Naive thymus-derived CD4-positive, alpha-beta T cell (primary cell): Measurements from ENCODE around the gene PCDHGA9. TPM values are rescaled to one million over a fixed set of nuclear protein-coding genes. Genes with fewer than 3 reads are reported as not detected.

Source experiments
- ATAC-seq: fragments of 150-1000 bp; cut with Tn5 transposase; 2 replicates; pipeline ENCODE4 v1.10.0; 2021; ENCODE audit warnings: mild to moderate bottlenecking, moderate library complexity
- CTCF ChIA-PET: fragments of 350-600 bp; sonication (Branson Sonifier 250); formaldehyde crosslinking; loops from one replicate; lab custom pipeline; 2021; ENCODE audit warnings: antibody characterized with exemption; lab: Charles Lee
- POLR2A ChIA-PET: fragments of 350-600 bp; sonication (Branson Sonifier 250); formaldehyde crosslinking; loops from one replicate; lab custom pipeline; 2021; ENCODE audit warnings: antibody characterized with exemption, inconsistent platforms; lab: Charles Lee
- DNase-seq, 9 donors: peaks; one replicate each; pipeline versions ENCODE4 v3.0.0 to v3.0.0-alpha.2; 2020 to 2022; ENCODE audit warnings: mixed read lengths in 1 of 9
- H3K27ac ChIP-seq: one replicate; pipeline ENCODE4 v1.7.0; 2013; ENCODE audit warnings: mild to moderate bottlenecking, low read depth, low read length, moderate library complexity
- H3K27me3 ChIP-seq, 2 donors: one replicate each; pipeline ENCODE4 v1.7.0; 2013; ENCODE audit warnings: low read length in 2 of 2, mild to moderate bottlenecking in 2 of 2, moderate library complexity in 2 of 2; ENCODE audit not compliant: control insufficient read depth in 2 of 2, insufficient read depth in 2 of 2
- H3K36me3 ChIP-seq, 3 experiments: 1 replicate in 2 of 3; 2 replicates in 1 of 3; pipeline ENCODE4 v1.7.0; 2013; ENCODE audit warnings: low read length in 3 of 3, mild to moderate bottlenecking in 3 of 3, moderate library complexity in 1 of 3; ENCODE audit not compliant: insufficient read depth in 3 of 3, control insufficient read depth in 2 of 3
- H3K4me1 ChIP-seq, 2 donors: one replicate each; pipeline ENCODE4 v1.7.0; 2013; ENCODE audit warnings: low read length in 2 of 2, mild to moderate bottlenecking in 2 of 2, moderate library complexity in 1 of 2; ENCODE audit not compliant: control insufficient read depth in 2 of 2, insufficient read depth in 2 of 2
- H3K4me3 ChIP-seq: 2 replicates; pipeline ENCODE4 v1.7.0; 2013; ENCODE audit warnings: mild to moderate bottlenecking, low read length
- H3K9me3 ChIP-seq, 3 experiments: 1 replicate in 2 of 3; 2 replicates in 1 of 3; pipeline ENCODE4 v1.7.0; 2013; ENCODE audit warnings: low read length in 3 of 3; ENCODE audit not compliant: control insufficient read depth in 2 of 3
- H3K27ac Mint-ChIP-seq, 9 donors: one replicate each; pipeline ENCODE4 v1.8.0; 2020 to 2022; ENCODE audit warnings: mixed read lengths in 9 of 9, mild to moderate bottlenecking in 8 of 9, moderate library complexity in 5 of 9, inconsistent platforms in 2 of 9
- H3K27me3 Mint-ChIP-seq, 5 donors: one replicate each; pipeline ENCODE4 v1.8.0; 2021 to 2022; ENCODE audit warnings: mixed read lengths in 5 of 5, mild to moderate bottlenecking in 1 of 5
- H3K36me3 Mint-ChIP-seq, 5 donors: one replicate each; pipeline ENCODE4 v1.8.0; 2020 to 2022; ENCODE audit warnings: mixed read lengths in 5 of 5, mild to moderate bottlenecking in 3 of 5, inconsistent platforms in 1 of 5
- H3K4me1 Mint-ChIP-seq, 7 donors: one replicate each; pipeline ENCODE4 v1.8.0; 2020 to 2022; ENCODE audit warnings: mixed read lengths in 7 of 7, mild to moderate bottlenecking in 3 of 7, inconsistent platforms in 1 of 7
- H3K4me3 Mint-ChIP-seq, 10 donors: one replicate each; pipeline ENCODE4 v1.8.0; 2020 to 2022; ENCODE audit warnings: mild to moderate bottlenecking in 10 of 10, mixed read lengths in 10 of 10, moderate library complexity in 6 of 10, inconsistent platforms in 2 of 10
- H3K9me3 Mint-ChIP-seq, 11 donors: one replicate each; pipeline ENCODE4 v1.8.0; 2020 to 2022; ENCODE audit warnings: mixed read lengths in 11 of 11, mild to moderate bottlenecking in 4 of 11, inconsistent platforms in 1 of 11, moderate library complexity in 1 of 11
- intact Hi-C, 2 donors: fragments of 100-400 bp; cut with micrococcal nuclease; formaldehyde crosslinking; loops; one replicate each; pipeline ENCODE4 v1.15.1; 2023
- polyA plus RNA-seq, 2 donors: library from polyadenylated mRNA; unstranded; fragments of 300-500 nt; fragmentation: Illumina TruSeq; gene quantifications; one replicate each; pipeline ENCODE4 v1.2.3, GENCODE V29; 2021
- total RNA-seq, 6 experiments: library from RNA in 5 of 6; stranded (reverse) in 5 of 6; gene quantifications; 1 replicate in 5 of 6; 2 replicates in 1 of 6; pipeline ENCODE4 v1.2.3 and lab custom pipeline; 2021 to 2026

The PCDHGA9 gene
- total RNA-seq = under 1 TPM in 4 of 5 experiments, not detected in 1; 0.16 to 0.41 (median 0.22) TPM
- polyA plus RNA-seq = not detected
- total RNA-seq (lab: John Stamatoyannopoulos, UW) = 0.67 reads per million

DNA sequence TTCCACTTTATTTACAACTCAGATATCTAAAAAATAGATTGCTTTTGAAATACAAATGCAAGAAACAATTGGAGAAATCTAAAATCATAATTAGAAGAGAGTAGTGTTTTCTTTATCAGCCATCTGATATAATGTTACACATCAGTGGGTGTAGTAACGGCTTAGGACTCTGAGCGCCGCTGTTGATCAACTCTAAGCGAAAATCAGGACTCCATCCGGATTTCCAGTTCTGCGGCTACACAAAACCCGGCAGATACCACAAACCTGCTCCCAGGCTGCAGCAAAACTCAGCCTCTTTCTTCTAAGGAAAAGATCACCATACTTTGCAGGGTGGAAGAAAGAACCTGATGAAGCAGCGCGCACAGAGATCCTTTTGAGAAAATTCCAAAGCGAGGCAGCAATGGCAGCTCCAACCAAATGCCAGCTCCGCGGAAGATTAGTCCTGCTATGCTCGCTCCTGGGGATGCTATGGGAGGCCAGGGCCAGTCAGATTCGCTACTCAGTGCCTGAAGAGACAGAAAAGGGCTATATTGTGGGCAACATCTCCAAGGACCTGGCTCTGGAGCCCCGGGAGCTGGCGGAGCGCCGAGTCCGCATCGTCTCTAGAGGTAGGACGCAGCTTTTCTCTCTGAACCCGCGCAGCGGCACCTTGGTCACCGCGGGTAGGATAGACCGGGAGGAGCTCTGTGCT is at the start of gene PCDHGA9:
Gene PCDHGA9, plus strand, starts transcription at position 226 of the 691 bp plus-strand sequence. Its CDS starts 175 bp downstream, at position 401.
- Mint-ChIP-seq H3K36me3 (peaks cover 4 to 34% (median 9%) of the 10 kb centered on the region in 5 donors), H3K4me3 (peak within 1 kb of the TSS in 9 of 10 donors; percentile 28 to 76 (median 68)), H3K9me3 (peaks cover 5 to 82% (median 41%) of the 10 kb centered on the region in 11 donors), H3K4me1 (peaks cover 0 to 10% (median 4%) of the 10 kb centered on the region in 7 donors), H3K27me3 (peaks cover 50 to 82% (median 74%) of the 10 kb centered on the region in 5 donors), H3K27ac (peak within 1 kb of the TSS in 3 of 9 donors; percentile 8 to 49 (median 49))
- H3K27ac ChIP-seq = no peak within 1 kb of the TSS
- H3K9me3 ChIP-seq = peaks cover 0 to 34% (median 0%) of the 10 kb centered on the region in 3 experiments
- ATAC-seq (no peak), DNase-seq (no peak)
- intact Hi-C loops = no loop called here
- peaks cover 7 to 26% of the 10 kb centered on the region in 2 donors for H3K27me3 ChIP-seq
- CTCF ChIA-PET = no interaction called here
- POLR2A ChIA-PET = no interaction called here
- no peaks in the 10 kb centered on the region for H3K4me1 ChIP-seq
- no peak within 1 kb of the TSS for H3K4me3 ChIP-seq
- no peaks in the 10 kb centered on the region for H3K36me3 ChIP-seq

DNA sequence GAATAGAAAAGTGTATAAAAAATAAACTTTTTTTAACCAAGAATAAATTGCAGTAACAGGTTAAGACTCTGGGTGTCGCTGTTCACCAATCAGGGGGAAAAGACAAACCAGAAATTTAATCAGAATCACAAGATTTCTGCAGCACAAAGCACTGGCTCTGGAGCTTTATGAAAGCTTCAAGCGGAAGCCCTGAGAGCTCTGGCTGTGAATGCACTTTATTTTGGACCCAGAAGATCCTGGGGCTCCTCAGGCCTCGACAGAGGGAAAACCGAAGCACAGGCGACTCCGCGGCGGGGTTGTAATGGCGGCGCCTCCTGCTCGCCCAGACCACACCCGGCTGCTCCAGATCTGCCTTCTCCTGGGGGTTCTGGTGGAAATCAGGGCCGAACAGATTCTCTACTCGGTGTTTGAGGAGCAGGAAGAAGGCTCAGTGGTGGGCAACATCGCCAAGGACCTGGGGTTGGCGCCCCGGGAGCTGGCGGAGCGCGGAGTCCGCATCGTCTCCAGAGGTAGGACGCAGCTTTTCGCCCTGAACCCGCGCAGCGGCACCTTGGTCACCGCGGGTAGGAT is 47.6 kb upstream of the PCDHGA9 start, which contains the start of gene PCDHGA4:
Gene PCDHGA4, plus strand, starts transcription at position 122 of the 570 bp plus-strand sequence. Its CDS starts 87 bp downstream, at position 209.
- Histone ChIP-seq H3K4me1 (no peaks in the 10 kb centered on the region), H3K27ac (no peak within 1 kb of the TSS), H3K36me3 (no peaks in the 10 kb centered on the region), H3K27me3 (peaks cover 0 to 5% of the 10 kb centered on the region in 2 donors), H3K4me3 (no peak within 1 kb of the TSS), H3K9me3 (peaks cover 0 to 52% (median 0%) of the 10 kb centered on the region in 3 experiments)
- DNase-seq (no peak), ATAC-seq (no peak)
- H3K4me3 Mint-ChIP-seq = peak within 1 kb of the TSS in 5 of 10 donors; percentile 27 to 55 (median 35)
- H3K9me3 Mint-ChIP-seq = peaks cover 8 to 91% (median 48%) of the 10 kb centered on the region in 11 donors
- peaks cover 0 to 5% (median under 1%) of the 10 kb centered on the region in 7 donors for H3K4me1 Mint-ChIP-seq
- no peak within 1 kb of the TSS for H3K27ac Mint-ChIP-seq
- ChIA-PET CTCF (no interaction called here), POLR2A (no interaction called here)
- intact Hi-C loops = loop anchor here in 1 of 2 donors (5.0 kb wide), 1 partner anchor 157 kb away; no protein-coding TSS in a partner anchor
- peaks cover 0 to 38% (median 6%) of the 10 kb centered on the region in 5 donors for H3K36me3 Mint-ChIP-seq
- H3K27me3 Mint-ChIP-seq = peaks cover 28 to 90% (median 81%) of the 10 kb centered on the region in 5 donors

DNA sequence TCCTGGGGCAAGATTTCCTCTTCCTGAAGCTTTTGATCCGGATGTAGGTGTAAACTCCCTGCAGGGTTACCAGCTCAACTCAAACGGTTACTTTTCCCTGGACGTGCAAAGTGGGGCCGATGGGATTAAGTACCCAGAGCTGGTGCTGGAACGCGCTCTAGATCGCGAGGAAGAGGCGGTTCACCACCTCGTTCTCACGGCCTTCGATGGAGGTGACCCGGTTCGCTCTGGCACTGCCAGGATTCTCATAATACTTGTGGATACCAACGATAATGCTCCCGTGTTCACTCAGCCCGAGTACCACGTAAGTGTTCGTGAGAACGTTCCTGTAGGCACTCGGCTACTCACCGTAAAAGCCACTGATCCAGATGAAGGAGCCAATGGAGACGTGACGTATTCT is 46.9 kb upstream of the PCDHGA9 start:
- Mint-ChIP-seq H3K9me3 (peaks cover 8 to 91% (median 49%) of the 10 kb centered on the region in 11 donors), H3K4me3 (peak overlapping the region in 1 of 10 donors; percentile 34), H3K27ac (no peak overlapping the region), H3K4me1 (peaks cover 0 to 5% (median 2%) of the 10 kb centered on the region in 7 donors), H3K27me3 (peaks cover 26 to 90% (median 81%) of the 10 kb centered on the region in 5 donors), H3K36me3 (peaks cover 0 to 33% (median 6%) of the 10 kb centered on the region in 5 donors)
- no peak overlapping the region for H3K27ac ChIP-seq
- ChIA-PET POLR2A (interaction anchor here (1.2 kb wide), 1 partner anchor 35 kb away, joined by 5 read pairs; the partner anchor contains the start of gene TAF7), CTCF (no interaction called here)
- no peaks in the 10 kb centered on the region for H3K4me1 ChIP-seq
- no peak overlapping the region for H3K4me3 ChIP-seq
- DNase-seq (no peak), ATAC-seq (no peak)
- no peaks in the 10 kb centered on the region for H3K36me3 ChIP-seq
- peaks cover 0 to 6% of the 10 kb centered on the region in 2 donors for H3K27me3 ChIP-seq
- intact Hi-C loops = loop anchor here in 1 of 2 donors (5.0 kb wide), 1 partner anchor 157 kb away; no protein-coding TSS in a partner anchor
- H3K9me3 ChIP-seq = peaks cover 0 to 52% (median 0%) of the 10 kb centered on the region in 3 experiments

DNA sequence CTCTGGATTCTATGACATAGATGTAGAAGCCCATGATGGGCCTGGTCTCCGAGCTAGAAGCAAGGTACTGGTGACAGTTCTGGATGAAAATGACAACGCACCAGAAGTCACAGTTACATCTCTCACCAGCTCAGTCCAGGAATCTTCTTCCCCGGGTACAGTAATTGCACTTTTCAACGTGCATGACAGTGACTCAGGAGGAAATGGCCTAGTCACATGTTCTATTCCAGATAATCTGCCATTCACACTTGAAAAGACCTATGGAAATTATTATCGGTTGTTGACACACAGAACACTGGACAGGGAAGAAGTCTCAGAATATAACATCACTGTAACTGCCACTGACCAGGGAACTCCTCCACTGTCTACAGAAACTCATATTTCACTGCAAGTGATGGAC is 46.4 kb upstream of the PCDHGA9 start:
- intact Hi-C loops = loop anchor here in 1 of 2 donors (5.0 kb wide), 1 partner anchor 156 kb away; no protein-coding TSS in a partner anchor
- Mint-ChIP-seq H3K27me3 (peaks cover 31 to 90% (median 81%) of the 10 kb centered on the region in 5 donors), H3K4me3 (peak overlapping the region in 2 of 10 donors; percentile 27 to 53), H3K9me3 (peaks cover 8 to 91% (median 49%) of the 10 kb centered on the region in 11 donors), H3K27ac (no peak overlapping the region), H3K4me1 (peaks cover 0 to 5% (median 2%) of the 10 kb centered on the region in 7 donors), H3K36me3 (peaks cover 0 to 31% (median 11%) of the 10 kb centered on the region in 5 donors)
- no peak for ATAC-seq
- no peaks in the 10 kb centered on the region for H3K4me1 ChIP-seq
- H3K36me3 ChIP-seq = no peaks in the 10 kb centered on the region
- H3K4me3 ChIP-seq = no peak overlapping the region
- peaks cover 0 to 52% (median 0%) of the 10 kb centered on the region in 3 experiments for H3K9me3 ChIP-seq
- CTCF ChIA-PET = no interaction called here
- H3K27me3 ChIP-seq = peaks cover 0 to 7% of the 10 kb centered on the region in 2 donors
- POLR2A ChIA-PET = interaction anchor here (1.2 kb wide), 1 partner anchor 36 kb away, joined by 5 read pairs; the partner anchor contains the start of gene TAF7
- H3K27ac ChIP-seq = no peak overlapping the region
- DNase-seq = no peak

DNA sequence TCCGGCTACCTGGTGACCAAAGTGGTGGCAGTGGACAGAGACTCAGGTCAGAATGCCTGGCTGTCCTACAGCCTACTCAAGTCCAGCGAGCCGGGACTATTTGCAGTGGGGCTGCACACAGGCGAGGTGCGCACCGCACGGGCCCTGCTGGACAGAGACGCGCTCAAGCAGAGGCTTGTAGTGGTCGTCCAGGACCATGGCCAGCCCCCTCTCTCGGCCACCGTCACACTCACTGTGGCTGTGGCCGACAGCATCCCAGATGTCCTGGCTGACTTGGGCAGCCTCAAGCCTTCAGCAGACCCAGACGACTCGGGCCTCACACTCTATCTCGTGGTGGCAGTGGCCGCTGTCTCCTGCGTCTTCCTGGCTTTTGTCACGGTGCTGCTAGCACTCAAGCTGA is 45.6 kb upstream of the PCDHGA9 start:
- CTCF ChIA-PET = no interaction called here
- H3K9me3 Mint-ChIP-seq = peaks cover 8 to 91% (median 50%) of the 10 kb centered on the region in 11 donors
- peaks cover 35 to 90% (median 81%) of the 10 kb centered on the region in 5 donors for H3K27me3 Mint-ChIP-seq
- DNase-seq (no peak), ATAC-seq (no peak)
- Histone ChIP-seq H3K27me3 (peaks cover 0 to 7% of the 10 kb centered on the region in 2 donors), H3K36me3 (no peaks in the 10 kb centered on the region), H3K4me3 (no peak overlapping the region), H3K4me1 (no peaks in the 10 kb centered on the region), H3K9me3 (peaks cover 0 to 52% (median 0%) of the 10 kb centered on the region in 3 experiments), H3K27ac (no peak overlapping the region)
- peaks cover 0 to 5% (median 2%) of the 10 kb centered on the region in 7 donors for H3K4me1 Mint-ChIP-seq
- H3K4me3 Mint-ChIP-seq = no peak overlapping the region
- H3K36me3 Mint-ChIP-seq = peaks cover 0 to 33% (median 14%) of the 10 kb centered on the region in 5 donors
- POLR2A ChIA-PET = no interaction called here
- intact Hi-C loops = loop anchor here in 1 of 2 donors (5.0 kb wide), 1 partner anchor 155 kb away; no protein-coding TSS in a partner anchor
- no peak overlapping the region for H3K27ac Mint-ChIP-seq
